Ishikawa (cell line): ENCODE data around the gene GSE1.

Experiments used
- CEBPB ChIP-seq: IDR thresholded peaks from 2 replicates; pipeline ENCODE4 v1.6.1; 2012
- CREB1 ChIP-seq: IDR thresholded peaks from 2 replicates; pipeline ENCODE4 v1.6.1; 2012; ENCODE audit warnings: low read depth
- EGR1 ChIP-seq: IDR thresholded peaks from 2 replicates; pipeline ENCODE4 v1.6.1; 2012
- EP300 ChIP-seq: IDR thresholded peaks from 2 replicates; pipeline ENCODE4 v1.6.1; 2012; ENCODE audit warnings: borderline replicate concordance
- FOXM1 ChIP-seq: IDR thresholded peaks from 2 replicates; pipeline ENCODE4 v1.6.1; 2012; ENCODE audit warnings: low read depth, borderline replicate concordance
- MAX ChIP-seq: IDR thresholded peaks from 2 replicates; pipeline ENCODE4 v1.6.1; 2012
- NFIC ChIP-seq: IDR thresholded peaks from 2 replicates; pipeline ENCODE4 v1.6.1; 2012
- RAD21 ChIP-seq: IDR thresholded peaks from 2 replicates; pipeline ENCODE4 v1.6.1; 2012; ENCODE audit warnings: low read depth
- TAF1 ChIP-seq: IDR thresholded peaks from 2 replicates; pipeline ENCODE4 v1.6.1; 2012; ENCODE audit warnings: low read depth, mild to moderate bottlenecking
- TCF12 ChIP-seq: IDR thresholded peaks from 2 replicates; pipeline ENCODE4 v1.6.1; 2012; ENCODE audit warnings: low read depth
- TEAD4 ChIP-seq: IDR thresholded peaks from 2 replicates; pipeline ENCODE4 v1.6.1; 2012
- YY1 ChIP-seq: IDR thresholded peaks from 2 replicates; pipeline ENCODE4 v1.6.1; 2012; ENCODE audit warnings: low read depth
- ZBTB7A ChIP-seq: IDR thresholded peaks from 2 replicates; pipeline ENCODE4 v1.6.1; 2012; ENCODE audit warnings: low read depth
- TF ChIP-seq, protein P1 (sequence below): IDR thresholded peaks from 2 replicates; pipeline ENCODE4 v1.6.1; 2012; ENCODE audit warnings: low read depth, mild to moderate bottlenecking
- TF ChIP-seq, protein P2 (sequence below): IDR thresholded peaks from 2 replicates; pipeline ENCODE4 v1.6.1; 2012

GSE1 gene

DNA sequence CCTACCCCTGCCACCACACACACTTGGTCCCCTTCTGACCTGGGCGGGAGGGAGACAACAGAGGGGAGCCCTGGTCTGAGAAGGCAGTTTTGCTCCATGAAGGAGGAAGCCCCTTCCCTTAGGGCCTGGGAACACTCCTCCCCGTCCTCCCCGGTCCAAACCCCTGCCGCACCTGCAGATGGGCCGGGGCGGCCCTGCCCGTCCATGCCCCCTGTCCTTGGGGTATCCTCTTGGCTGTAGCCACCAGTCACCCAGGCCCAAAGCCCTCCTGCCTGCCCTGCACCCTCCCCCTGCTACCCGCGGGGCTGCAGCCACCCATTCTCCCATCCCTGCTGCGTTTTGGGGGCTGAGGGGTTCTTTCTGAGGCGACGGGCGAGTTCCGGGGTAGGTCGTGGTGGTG lies 33.9 kb downstream of the GSE1 start:
- TF ChIP-seq ZBTB7A: no peak
- TF ChIP-seq, protein P1, sequence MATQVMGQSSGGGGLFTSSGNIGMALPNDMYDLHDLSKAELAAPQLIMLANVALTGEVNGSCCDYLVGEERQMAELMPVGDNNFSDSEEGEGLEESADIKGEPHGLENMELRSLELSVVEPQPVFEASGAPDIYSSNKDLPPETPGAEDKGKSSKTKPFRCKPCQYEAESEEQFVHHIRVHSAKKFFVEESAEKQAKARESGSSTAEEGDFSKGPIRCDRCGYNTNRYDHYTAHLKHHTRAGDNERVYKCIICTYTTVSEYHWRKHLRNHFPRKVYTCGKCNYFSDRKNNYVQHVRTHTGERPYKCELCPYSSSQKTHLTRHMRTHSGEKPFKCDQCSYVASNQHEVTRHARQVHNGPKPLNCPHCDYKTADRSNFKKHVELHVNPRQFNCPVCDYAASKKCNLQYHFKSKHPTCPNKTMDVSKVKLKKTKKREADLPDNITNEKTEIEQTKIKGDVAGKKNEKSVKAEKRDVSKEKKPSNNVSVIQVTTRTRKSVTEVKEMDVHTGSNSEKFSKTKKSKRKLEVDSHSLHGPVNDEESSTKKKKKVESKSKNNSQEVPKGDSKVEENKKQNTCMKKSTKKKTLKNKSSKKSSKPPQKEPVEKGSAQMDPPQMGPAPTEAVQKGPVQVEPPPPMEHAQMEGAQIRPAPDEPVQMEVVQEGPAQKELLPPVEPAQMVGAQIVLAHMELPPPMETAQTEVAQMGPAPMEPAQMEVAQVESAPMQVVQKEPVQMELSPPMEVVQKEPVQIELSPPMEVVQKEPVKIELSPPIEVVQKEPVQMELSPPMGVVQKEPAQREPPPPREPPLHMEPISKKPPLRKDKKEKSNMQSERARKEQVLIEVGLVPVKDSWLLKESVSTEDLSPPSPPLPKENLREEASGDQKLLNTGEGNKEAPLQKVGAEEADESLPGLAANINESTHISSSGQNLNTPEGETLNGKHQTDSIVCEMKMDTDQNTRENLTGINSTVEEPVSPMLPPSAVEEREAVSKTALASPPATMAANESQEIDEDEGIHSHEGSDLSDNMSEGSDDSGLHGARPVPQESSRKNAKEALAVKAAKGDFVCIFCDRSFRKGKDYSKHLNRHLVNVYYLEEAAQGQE: no peak

- TF ChIP-seq MAX (no peak), TCF12 (no peak), NFIC (no peak), TEAD4 (no peak), EGR1 (no peak), TAF1 (no peak), EP300 (no peak), CREB1 (no peak), YY1 (no peak), FOXM1 (no peak), RAD21 (no peak), ZBTB7A (no peak)
- TF ChIP-seq, protein P1: no peak
- TF ChIP-seq, protein P2, sequence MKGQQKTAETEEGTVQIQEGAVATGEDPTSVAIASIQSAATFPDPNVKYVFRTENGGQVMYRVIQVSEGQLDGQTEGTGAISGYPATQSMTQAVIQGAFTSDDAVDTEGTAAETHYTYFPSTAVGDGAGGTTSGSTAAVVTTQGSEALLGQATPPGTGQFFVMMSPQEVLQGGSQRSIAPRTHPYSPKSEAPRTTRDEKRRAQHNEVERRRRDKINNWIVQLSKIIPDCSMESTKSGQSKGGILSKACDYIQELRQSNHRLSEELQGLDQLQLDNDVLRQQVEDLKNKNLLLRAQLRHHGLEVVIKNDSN: no peak
Observed at GRCh38 chr16:85648070-85648714, 35.1 kb downstream of the GSE1 start.

DNA sequence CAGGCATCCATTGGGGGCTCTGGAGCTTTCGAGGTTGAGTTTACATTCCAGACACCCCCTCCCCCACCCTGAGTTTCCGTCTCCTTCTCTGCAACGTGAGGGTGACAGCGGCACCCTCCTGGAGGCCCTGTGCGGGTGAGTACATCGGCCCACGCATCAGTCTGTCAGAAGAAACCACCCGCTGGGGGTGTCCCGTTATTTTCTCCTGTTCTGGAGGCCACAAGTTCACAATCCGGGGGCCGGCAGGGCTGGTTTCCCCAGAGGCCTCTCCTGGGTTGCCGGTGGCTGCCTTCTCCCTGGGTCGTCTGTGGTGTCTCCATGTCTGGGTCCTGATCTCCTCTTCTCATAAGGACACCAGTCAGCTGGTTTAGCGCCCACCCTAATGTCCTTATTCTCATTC lies 35.7 kb downstream of the GSE1 start:
- TF ChIP-seq TEAD4 (no peak), NFIC (no peak), FOXM1 (no peak), YY1 (no peak), EGR1 (no peak), CREB1 (no peak), MAX (no peak), TAF1 (no peak), TCF12 (no peak), EP300 (no peak), CEBPB (no peak), ZBTB7A (no peak), RAD21 (no peak)
- TF ChIP-seq, protein P2: no peak
- TF ChIP-seq, protein P1: no peak

DNA sequence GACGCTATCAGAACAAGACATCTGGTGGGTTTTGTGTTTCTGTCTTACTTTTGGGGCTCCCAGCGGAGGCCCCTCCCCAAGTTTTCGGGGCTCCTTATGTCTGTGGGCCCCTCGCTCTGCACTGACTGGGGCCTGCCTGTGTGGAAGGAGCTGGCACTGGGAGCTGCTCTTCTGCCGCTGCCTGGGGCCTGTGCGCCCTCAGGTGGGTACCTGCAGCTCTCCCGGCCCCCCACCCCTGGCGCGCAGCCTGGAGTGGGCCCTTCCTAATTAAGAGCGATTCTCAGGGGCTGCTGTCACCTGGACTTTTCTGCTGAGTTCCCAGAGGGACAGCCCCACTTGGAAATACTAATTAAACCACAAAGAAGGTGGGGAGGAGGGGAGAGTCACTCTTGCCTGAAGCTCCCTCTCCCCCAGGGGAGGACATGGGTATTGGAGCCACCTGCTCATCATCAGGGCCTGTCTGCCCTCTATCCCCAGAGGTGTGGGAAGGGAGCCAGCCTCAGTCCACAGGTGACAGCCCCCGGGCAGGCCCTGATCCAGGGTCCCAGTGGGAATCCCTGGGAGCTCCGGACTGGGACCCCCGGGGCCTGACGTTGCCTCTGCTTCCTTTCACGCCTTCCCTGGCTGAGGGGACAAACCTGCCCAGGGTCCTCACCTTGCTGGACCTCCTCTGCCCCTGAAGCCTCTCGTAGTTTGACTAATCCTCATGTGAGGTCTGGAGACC lies 36.5 kb downstream of the GSE1 start:
- TF ChIP-seq, protein P2: no peak
- TF ChIP-seq CREB1 (no peak), TCF12 (no peak), TEAD4 (no peak), MAX (no peak), CEBPB (no peak), NFIC (no peak), YY1 (no peak), EGR1 (no peak), TAF1 (no peak), EP300 (no peak), RAD21 (no peak), FOXM1 (no peak), ZBTB7A (no peak; the same call in 1 of the 2 replicates)
- TF ChIP-seq, protein P1: no peak
